ENCODE data around the gene COL25A1.

DNA sequence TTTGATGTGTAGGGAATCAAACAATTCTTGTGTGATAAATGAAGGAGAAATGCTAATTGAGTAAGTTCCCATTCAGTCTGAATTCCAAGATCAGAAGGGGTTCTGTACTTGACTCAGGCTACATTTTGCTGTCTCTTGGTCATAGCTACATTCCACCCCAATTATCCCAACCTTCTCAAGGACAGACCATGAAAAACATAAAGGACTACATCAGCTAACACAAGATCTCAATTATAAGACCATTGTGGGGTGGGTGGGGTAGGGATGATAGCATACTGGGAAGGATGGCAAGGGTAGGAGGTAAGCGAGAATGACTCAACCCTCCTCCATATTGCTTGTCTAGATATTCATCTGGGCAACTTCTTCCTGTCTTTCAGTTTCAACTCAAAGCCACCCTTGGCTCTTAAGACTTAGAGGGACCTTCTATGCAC lies 452.2 kb downstream of the COL25A1 start:
- no peak for TF ChIP-seq EZH2 (IDR thresholded peaks at IDR 0.05; ENCODE audit: insufficient read depth, poor library complexity, severe bottlenecking)
- TF ChIP-seq EZH2phosphoT487 (IDR thresholded peaks at IDR 0.05; ENCODE audit: insufficient read depth, low read depth): no peak
